Fibroblast of pulmonary artery (primary cell): ENCODE data around the gene PAPLN.

Experiments
- DNase-seq: peaks from one replicate; pipeline ENCODE4 v3.0.0-alpha.2; 2010; ENCODE audit warnings: low read depth
- H3K4me3 ChIP-seq: replicated peaks from 2 replicates; pipeline ENCODE4 v1.5.1; 2011; ENCODE audit warnings: low read depth, mild to moderate bottlenecking, control low read depth, low read length, moderate library complexity
- CTCF ChIP-seq: IDR thresholded peaks from 2 replicates; pipeline ENCODE4 v1.5.1; 2011; ENCODE audit warnings: mild to moderate bottlenecking, control low read depth, low read length, inconsistent platforms; ENCODE audit errors: missing control alignments

Gene PAPLN

GRCh38 chr14:73280903-73281302 is 43.6 kb downstream of the PAPLN start:
- no peak for DNase-seq
- no peak overlapping the region for H3K4me3 ChIP-seq
- peak; percentile 13 for TF ChIP-seq CTCF

- peak; percentile 57 for DNase-seq
Observed at GRCh38 chr14:73283608-73284379, 46.5 kb downstream of the PAPLN start.

GRCh38 chr14:73285979-73286378 is 48.7 kb downstream of the PAPLN start:
- DNase-seq = no peak
- TF ChIP-seq CTCF = no peak
- H3K4me3 ChIP-seq = no peak overlapping the region

More at GRCh38 chr14:73283608-73284379, 46.5 kb downstream of the PAPLN start:
- no peak overlapping the region for H3K4me3 ChIP-seq
- peak; percentile 35 for TF ChIP-seq CTCF

GRCh38 chr14:73286598-73286997 is 49.3 kb downstream of the PAPLN start:
- no peak overlapping the region for H3K4me3 ChIP-seq
- no peak for DNase-seq
- no peak for TF ChIP-seq CTCF

- no peak for TF ChIP-seq CTCF
- no peak for DNase-seq
Observed at GRCh38 chr14:73287071-73287470, 49.8 kb downstream of the PAPLN start.

GRCh38 chr14:73289308-73289707 is 52.0 kb downstream of the PAPLN start:
- H3K4me3 ChIP-seq = no peak overlapping the region
- no peak for DNase-seq
- no peak for TF ChIP-seq CTCF

More at GRCh38 chr14:73287071-73287470, 49.8 kb downstream of the PAPLN start:
- no peak overlapping the region for H3K4me3 ChIP-seq

- no peak for TF ChIP-seq CTCF
- no peak for DNase-seq
Observed at GRCh38 chr14:73289729-73290128, 52.4 kb downstream of the PAPLN start.

More at GRCh38 chr14:73289729-73290128, 52.4 kb downstream of the PAPLN start:
- no peak overlapping the region for H3K4me3 ChIP-seq
